ENCODE measurements around the gene ANKRD63. TPM values are rescaled to one million over a fixed set of nuclear protein-coding genes. Genes with fewer than 3 reads are reported as not detected.

Gene ANKRD63
- total and polyA plus RNA-seq, 10 of the 15 experiments (the other 5 are each of a cell fraction or from before 2014, with no cell fraction given) = not detected

DNA sequence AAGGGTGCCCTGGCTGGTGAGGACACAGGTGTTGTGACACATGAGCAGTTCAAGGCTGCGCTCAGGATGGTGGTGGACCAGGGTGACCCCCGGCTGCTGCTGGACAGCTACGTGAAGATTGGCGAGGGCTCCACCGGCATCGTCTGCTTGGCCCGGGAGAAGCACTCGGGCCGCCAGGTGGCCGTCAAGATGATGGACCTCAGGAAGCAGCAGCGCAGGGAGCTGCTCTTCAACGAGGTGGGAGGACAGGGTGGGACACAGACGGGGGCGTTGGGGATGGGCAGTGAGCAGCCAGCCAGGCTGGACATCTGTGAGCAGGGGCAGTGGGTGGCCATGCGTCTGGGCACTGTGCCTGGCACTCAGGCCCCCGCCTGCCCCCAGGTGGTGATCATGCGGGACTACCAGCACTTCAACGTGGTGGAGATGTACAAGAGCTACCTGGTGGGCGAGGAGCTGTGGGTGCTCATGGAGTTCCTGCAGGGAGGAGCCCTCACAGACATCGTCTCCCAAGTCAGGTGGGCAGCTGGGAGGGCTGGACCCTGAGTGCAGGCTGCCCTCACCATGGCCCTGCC is 10.3 kb downstream of the ANKRD63 start:
- Histone ChIP-seq H3K4me2 (ENCODE audit: control insufficient read depth, insufficient read depth) (no peak overlapping the region), H3K4me1 (ENCODE audit: control insufficient read depth, insufficient read depth, low read length) (peaks cover 3% of the 10 kb centered on the region), H3K9ac (ENCODE audit: control insufficient read depth, insufficient read depth, low read length) (no peak overlapping the region), H3K36me3 (ENCODE audit: control insufficient read depth in 2 of 2, insufficient read depth in 2 of 2, low read length in 1 of 2) (no peaks in the 10 kb centered on the region), H3K79me2 (ENCODE audit: control insufficient read depth, insufficient read depth, low read length) (no peaks in the 10 kb centered on the region), H3K27ac (ENCODE audit: control insufficient read depth, insufficient read depth) (no peak overlapping the region), H3K4me3 (no peak overlapping the region), H2AFZ (ENCODE audit: control insufficient read depth, low read depth, low read length) (no peak overlapping the region), H4K20me1 (ENCODE audit: control insufficient read depth, insufficient read depth) (no peaks in the 10 kb centered on the region), H3K9me3 (replicated peaks; ENCODE audit: control insufficient read depth, insufficient read depth, low read length) (no peaks in the 10 kb centered on the region), H3K27me3 (replicated peaks in 1 of 2; ENCODE audit: control insufficient read depth in 2 of 2, insufficient read depth in 2 of 2, low read length in 1 of 2) (no peaks in the 10 kb centered on the region)
- ChIA-PET CTCF (interaction anchor here (0.6 to 11.7 kb wide), 18 partner anchors 14 to 485 kb away, joined by 3 to 296 read pairs (median 8); partner anchors contain the start of genes BUB1B, CCDC9B, PAK6 and SRP14), POLR2A (interaction anchor here (1.0 to 1.5 kb wide), 2 partner anchors 89 to 227 kb away, joined by 3 read pairs; no protein-coding TSS in a partner anchor), RAD21 (ENCODE audit: unreplicated experiment) (interaction anchor here (1.2 to 4.5 kb wide), 6 partner anchors 55 to 240 kb away, joined by 3 to 79 read pairs (median 14); no protein-coding TSS in a partner anchor), SMC1A (ENCODE audit: uncharacterized antibody, unreplicated experiment) (interaction anchor here (0.8 to 6.4 kb wide), 8 partner anchors 15 to 385 kb away, joined by 3 to 98 read pairs (median 7); partner anchors contain the start of gene SRP14)
- no TSS peak for BruUV-seq (replicated peaks)
- no peak for TF ChIP-seq ATF7 (IDR thresholded peaks at IDR 0.05; ENCODE audit: low read depth)
- 0 out of 2 replicates have a peak, but pooled peaks have one; percentile 1 for TF ChIP-seq RAD21 (IDR thresholded peaks at IDR 0.05; ENCODE audit: insufficient read depth, low read depth, low read length)
- TF ChIP-seq, protein P1, sequence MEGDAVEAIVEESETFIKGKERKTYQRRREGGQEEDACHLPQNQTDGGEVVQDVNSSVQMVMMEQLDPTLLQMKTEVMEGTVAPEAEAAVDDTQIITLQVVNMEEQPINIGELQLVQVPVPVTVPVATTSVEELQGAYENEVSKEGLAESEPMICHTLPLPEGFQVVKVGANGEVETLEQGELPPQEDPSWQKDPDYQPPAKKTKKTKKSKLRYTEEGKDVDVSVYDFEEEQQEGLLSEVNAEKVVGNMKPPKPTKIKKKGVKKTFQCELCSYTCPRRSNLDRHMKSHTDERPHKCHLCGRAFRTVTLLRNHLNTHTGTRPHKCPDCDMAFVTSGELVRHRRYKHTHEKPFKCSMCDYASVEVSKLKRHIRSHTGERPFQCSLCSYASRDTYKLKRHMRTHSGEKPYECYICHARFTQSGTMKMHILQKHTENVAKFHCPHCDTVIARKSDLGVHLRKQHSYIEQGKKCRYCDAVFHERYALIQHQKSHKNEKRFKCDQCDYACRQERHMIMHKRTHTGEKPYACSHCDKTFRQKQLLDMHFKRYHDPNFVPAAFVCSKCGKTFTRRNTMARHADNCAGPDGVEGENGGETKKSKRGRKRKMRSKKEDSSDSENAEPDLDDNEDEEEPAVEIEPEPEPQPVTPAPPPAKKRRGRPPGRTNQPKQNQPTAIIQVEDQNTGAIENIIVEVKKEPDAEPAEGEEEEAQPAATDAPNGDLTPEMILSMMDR (IDR thresholded peaks at IDR 0.05 in 2 of 3, conservative IDR thresholded peaks at IDR 0.05 in 1 of 3; ENCODE audit: control insufficient read depth in 2 of 3, extremely low read depth in 1 of 3, insufficient read depth in 1 of 3, low read depth in 3 of 3, low read length in 3 of 3) = 0 out of 6 replicates have a peak, but pooled peaks of 1 of the 3 experiments have one; percentile 13
- ATAC-seq (peak; percentile 48), DNase-seq (ENCODE audit: low read depth, low spot score) (no peak), FAIRE-seq (no peak)
- intact Hi-C loops (cut with micrococcal nuclease; ENCODE audit: unreplicated experiment) = loop anchor here (10.0 kb wide), 2 partner anchors 168 to 388 kb away; partner anchors contain the start of gene BMF
- 51% methylated on average over 19 of the region's 20 CpGs for WGBS (ENCODE audit: insufficient coverage, insufficient replicate concordance, low lambda C conversion rate, missing lambda C conversion rate)
- in situ Hi-C loops (cut with MboI) = loop anchor here (5.0 to 10.0 kb wide), 4 partner anchors 55 to 488 kb away; partner anchors contain the start of gene FSIP1

Data from GM12878 (cell line).